ENCODE results near the gene COL18A1. TPM values are rescaled to one million over a fixed set of nuclear protein-coding genes. Genes with fewer than 3 reads are reported as not detected.
A peak's percentile ranks its signal among the peaks of the same experiment; 100 is the strongest.

COL18A1 gene
- total RNA-seq, 4 donors from 2014 or later: 19.3 to 121 (median 23.3) TPM

DNA sequence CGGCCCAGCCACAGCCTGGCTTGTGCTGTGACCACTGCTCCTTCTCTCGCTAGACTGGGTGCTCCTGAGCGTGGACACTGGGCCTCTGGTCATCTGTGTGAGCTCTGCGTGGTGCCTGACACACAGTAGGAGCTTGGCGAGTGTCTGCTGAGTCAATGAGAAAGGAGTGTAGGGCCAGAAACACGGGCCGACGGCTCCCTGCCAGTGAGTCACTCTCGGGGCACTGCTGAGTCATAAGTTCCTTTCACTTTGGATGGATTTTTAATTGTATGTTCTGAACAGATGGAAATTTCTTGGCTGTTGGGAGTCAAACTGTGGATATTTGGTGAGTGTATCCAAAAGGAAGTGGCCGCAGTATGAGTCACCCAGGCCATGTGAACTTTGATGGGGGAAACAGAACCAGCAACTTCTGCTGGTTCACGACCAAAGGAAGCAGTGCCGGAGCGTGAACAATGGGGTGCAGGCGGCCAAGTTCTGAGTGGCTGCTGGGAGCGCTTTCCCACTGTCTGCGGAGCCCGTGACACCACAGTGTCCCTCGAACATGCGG lies 41.0 kb upstream of the COL18A1 start:
- Histone ChIP-seq H3K27ac (peak overlapping the region; percentile 87 to 90 (median 88)), H3K27me3 (no peaks in the 10 kb centered on the region), H3K4me3 (no peak overlapping the region), H3K9me3 (no peaks in the 10 kb centered on the region), H3K36me3 (no peaks in the 10 kb centered on the region), H3K4me1 (peaks cover 4 to 21% (median 7%) of the 10 kb centered on the region in 4 donors)
- WGBS, 2 donors (ENCODE audit: low coverage in 1 of 2): 10 to 17% methylated on average over 2 to 18 of the region's 19 CpGs
- peak; percentile 66 for DNase-seq
- TF ChIP-seq POLR2AphosphoS5 (IDR thresholded peaks at IDR 0.05): peak; percentile 77 to 85 (median 79)
- no peak for TF ChIP-seq POLR2A (IDR thresholded peaks at IDR 0.05)
- no peak for TF ChIP-seq EP300 (IDR thresholded peaks at IDR 0.05; ENCODE audit: low read depth)
- in situ Hi-C loops (cut with MboI; ENCODE audit: low pct_ligation_motif_present in 1 of 4, low pct_unique_long_range_greater_than_20kb in 1 of 4, low sequenced_read_pairs in 3 of 4) (no loop called here), intact Hi-C loops (cut with DNase I; ENCODE audit: low total_unique reads) (no loop called here)

- WGBS, 2 donors (ENCODE audit: low coverage in 1 of 2): 64% methylated on average over 26 of the region's 29 CpGs; no CpG with 5 or more reads in 1 of the 2 donors
- in situ Hi-C loops (cut with MboI; ENCODE audit: low pct_ligation_motif_present in 1 of 4, low pct_unique_long_range_greater_than_20kb in 1 of 4, low sequenced_read_pairs in 3 of 4): no loop called here
- Histone ChIP-seq H3K4me1 (peaks cover 4 to 21% (median 7%) of the 10 kb centered on the region in 4 donors), H3K36me3 (no peaks in the 10 kb centered on the region), H3K9me3 (no peaks in the 10 kb centered on the region), H3K27ac (peak overlapping the region; percentile 87 to 90 (median 88)), H3K27me3 (no peaks in the 10 kb centered on the region), H3K4me3 (no peak overlapping the region)
- no peak for TF ChIP-seq POLR2AphosphoS5 (IDR thresholded peaks at IDR 0.05)
- TF ChIP-seq, protein P1, sequence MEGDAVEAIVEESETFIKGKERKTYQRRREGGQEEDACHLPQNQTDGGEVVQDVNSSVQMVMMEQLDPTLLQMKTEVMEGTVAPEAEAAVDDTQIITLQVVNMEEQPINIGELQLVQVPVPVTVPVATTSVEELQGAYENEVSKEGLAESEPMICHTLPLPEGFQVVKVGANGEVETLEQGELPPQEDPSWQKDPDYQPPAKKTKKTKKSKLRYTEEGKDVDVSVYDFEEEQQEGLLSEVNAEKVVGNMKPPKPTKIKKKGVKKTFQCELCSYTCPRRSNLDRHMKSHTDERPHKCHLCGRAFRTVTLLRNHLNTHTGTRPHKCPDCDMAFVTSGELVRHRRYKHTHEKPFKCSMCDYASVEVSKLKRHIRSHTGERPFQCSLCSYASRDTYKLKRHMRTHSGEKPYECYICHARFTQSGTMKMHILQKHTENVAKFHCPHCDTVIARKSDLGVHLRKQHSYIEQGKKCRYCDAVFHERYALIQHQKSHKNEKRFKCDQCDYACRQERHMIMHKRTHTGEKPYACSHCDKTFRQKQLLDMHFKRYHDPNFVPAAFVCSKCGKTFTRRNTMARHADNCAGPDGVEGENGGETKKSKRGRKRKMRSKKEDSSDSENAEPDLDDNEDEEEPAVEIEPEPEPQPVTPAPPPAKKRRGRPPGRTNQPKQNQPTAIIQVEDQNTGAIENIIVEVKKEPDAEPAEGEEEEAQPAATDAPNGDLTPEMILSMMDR (IDR thresholded peaks at IDR 0.05): no peak
- no peak for TF ChIP-seq EP300 (IDR thresholded peaks at IDR 0.05; ENCODE audit: low read depth)
- no peak for TF ChIP-seq POLR2A (IDR thresholded peaks at IDR 0.05)
- intact Hi-C loops (cut with DNase I; ENCODE audit: low total_unique reads): no loop called here
- no peak for DNase-seq
Observed at GRCh38 chr21:45364468-45365185, 40.3 kb upstream of the COL18A1 start.

DNA sequence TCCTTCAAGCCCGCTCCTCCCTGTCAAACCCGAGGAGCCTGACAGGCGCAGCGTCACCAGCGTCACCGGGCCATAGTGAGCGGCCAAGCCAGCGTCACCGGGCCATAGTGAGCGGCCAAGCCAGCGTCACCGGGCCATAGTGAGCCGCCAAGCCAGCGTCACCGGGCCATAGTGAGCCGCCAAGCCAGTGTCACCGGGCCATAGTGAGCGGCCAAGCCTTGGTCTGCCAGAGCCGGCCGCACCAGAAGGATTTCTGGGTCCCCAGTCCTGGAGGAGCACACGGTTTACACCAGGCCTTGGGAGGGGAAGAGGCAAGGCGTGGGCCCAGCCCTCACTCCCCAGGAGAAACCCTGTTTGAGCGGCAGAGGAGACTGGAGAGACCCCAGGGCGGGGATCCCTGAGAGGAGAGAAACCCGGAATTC lies 39.8 kb upstream of the COL18A1 start:
- in situ Hi-C loops (cut with MboI; ENCODE audit: low pct_ligation_motif_present in 1 of 4, low pct_unique_long_range_greater_than_20kb in 1 of 4, low sequenced_read_pairs in 3 of 4) (no loop called here), intact Hi-C loops (cut with DNase I; ENCODE audit: low total_unique reads) (no loop called here)
- WGBS, 2 donors (ENCODE audit: low coverage in 1 of 2): 88% methylated on average over 13 of the region's 25 CpGs; no CpG with 5 or more reads in 1 of the 2 donors
- DNase-seq: no peak
- H3K27me3 ChIP-seq: no peaks in the 10 kb centered on the region
- no peak overlapping the region for H3K4me3 ChIP-seq
- TF ChIP-seq, protein P1 (IDR thresholded peaks at IDR 0.05): no peak
- no peak for TF ChIP-seq POLR2AphosphoS5 (IDR thresholded peaks at IDR 0.05)
- no peak for TF ChIP-seq POLR2A (IDR thresholded peaks at IDR 0.05)
- peaks cover 4 to 21% (median 7%) of the 10 kb centered on the region in 4 donors for H3K4me1 ChIP-seq
- H3K9me3 ChIP-seq: no peaks in the 10 kb centered on the region
- no peaks in the 10 kb centered on the region for H3K36me3 ChIP-seq
- peak overlapping the region; percentile 87 to 90 (median 88) for H3K27ac ChIP-seq

- WGBS, 2 donors (ENCODE audit: low coverage in 1 of 2): 80 to 87% methylated on average over 1 to 26 of the region's 26 CpGs
- TF ChIP-seq POLR2AphosphoS5 (IDR thresholded peaks at IDR 0.05): no peak
- no peak for TF ChIP-seq POLR2A (IDR thresholded peaks at IDR 0.05)
- TF ChIP-seq, protein P1 (IDR thresholded peaks at IDR 0.05): no peak
- no peak for TF ChIP-seq EP300 (IDR thresholded peaks at IDR 0.05; ENCODE audit: low read depth)
- H3K27me3 ChIP-seq: no peaks in the 10 kb centered on the region
- H3K27ac ChIP-seq: peak overlapping the region; percentile 87 to 90 (median 88)
- in situ Hi-C loops (cut with MboI; ENCODE audit: low pct_ligation_motif_present in 1 of 4, low pct_unique_long_range_greater_than_20kb in 1 of 4, low sequenced_read_pairs in 3 of 4) (no loop called here), intact Hi-C loops (cut with DNase I; ENCODE audit: low total_unique reads) (no loop called here)
- no peak overlapping the region for H3K4me3 ChIP-seq
- H3K36me3 ChIP-seq: no peaks in the 10 kb centered on the region
- DNase-seq: no peak
- H3K9me3 ChIP-seq: no peaks in the 10 kb centered on the region
- peaks cover 4 to 21% (median 7%) of the 10 kb centered on the region in 4 donors for H3K4me1 ChIP-seq
Observed at GRCh38 chr21:45365608-45366241, 39.2 kb upstream of the COL18A1 start.

All from transverse colon (tissue), 4 donors.